NCI-H446 (cell line): ENCODE measurements around the gene CNTFR.

Source experiments
- DNase-seq, 2 experiments: peaks; one replicate each; lab custom pipeline; 2025; lab: John Stamatoyannopoulos, UW

CNTFR gene

DNA sequence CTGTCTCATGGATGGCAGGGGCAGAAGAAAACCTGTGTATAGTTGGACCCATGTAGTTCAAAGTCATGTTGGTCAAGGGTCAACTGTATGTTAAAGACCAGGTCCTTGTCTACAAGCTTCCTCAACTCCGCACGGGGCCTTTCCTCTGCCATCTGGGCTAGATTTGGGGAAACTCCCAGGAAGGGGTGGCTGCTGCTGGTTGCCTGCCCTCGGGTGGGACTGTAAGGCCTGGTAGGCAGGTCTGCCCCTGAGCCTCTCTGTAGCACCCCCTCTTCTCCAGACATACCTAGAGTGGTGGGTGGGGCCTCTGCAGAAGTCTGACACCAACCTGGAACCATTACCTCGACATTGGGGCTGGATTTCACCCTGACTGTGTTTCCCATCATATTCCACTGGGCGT is 82.0 kb downstream of the CNTFR start:
- no peak for DNase-seq

DNA sequence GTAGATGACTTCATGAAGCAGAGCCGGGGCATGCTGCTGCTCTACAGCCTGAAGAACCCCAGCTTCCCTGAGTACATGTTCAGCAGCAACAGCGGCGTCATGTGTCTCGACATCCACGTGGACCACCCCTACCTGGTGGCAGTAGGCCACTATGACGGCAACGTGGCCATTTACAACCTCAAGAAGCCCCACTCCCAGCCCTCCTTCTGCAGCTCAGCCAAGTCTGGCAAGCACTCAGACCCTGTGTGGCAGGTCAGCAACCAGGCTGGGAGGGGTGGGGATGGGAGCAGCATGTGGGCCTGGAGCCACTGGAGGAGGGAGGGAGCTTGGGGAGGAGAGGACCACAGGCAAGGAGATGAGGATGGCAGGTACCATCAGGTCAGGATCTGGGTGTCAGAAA is 82.9 kb downstream of the CNTFR start:
- no peak for DNase-seq

DNA sequence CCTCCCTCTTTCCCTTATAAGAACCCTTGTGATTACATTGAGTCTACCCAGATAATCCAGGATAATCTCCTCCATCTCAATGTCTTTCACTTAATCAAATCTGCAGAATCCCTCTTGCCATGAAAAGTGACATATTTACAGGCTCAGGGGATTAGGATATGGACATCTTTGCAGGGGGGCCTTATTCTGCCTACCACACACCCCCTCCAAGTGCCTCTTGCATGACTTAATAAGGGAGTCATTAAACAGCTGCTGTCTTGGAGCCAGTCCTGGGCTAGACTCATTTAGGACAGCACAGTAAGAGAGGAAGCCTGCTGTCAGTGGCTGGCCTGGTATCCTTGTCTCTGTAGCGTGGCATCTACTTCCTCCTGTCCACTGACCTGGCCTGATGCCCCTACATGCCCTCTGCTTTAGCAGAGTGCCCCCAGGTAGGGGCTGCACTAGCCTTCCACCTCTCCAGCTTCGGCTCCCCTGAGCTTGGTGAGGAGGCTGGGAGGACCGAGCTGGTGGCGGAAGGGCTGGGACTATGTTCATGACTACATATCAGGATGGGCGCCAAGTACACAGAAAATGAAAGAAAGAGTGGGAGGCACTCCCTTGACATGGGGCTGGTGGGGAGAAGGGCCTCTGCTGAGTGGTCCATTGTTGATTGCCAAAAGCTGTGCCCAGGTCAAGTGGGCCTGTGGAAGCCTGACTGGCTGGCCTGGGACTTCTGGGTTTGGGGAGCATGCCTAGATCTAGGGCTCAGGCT is 84.0 kb downstream of the CNTFR start:
- peak; percentile 15 to 68 for DNase-seq

DNA sequence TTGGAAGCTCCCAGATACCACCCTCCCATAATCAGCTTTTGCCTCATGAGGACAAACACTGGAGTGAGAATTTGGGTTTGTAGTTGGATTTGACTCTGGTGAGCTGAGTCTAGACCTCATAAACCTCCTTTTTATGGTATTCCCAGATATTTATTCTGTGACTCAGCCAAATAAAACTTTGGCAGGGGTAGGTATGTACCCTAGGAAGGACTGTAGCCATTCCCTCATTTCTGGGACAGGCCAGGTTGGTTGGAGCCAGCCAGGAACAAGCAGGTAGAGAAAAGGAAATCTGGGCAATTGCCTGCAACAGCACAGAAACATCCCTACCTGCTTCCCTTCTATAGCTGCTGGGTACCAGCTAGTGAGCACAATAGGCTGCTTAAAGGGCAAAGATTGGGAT is 86.1 kb downstream of the CNTFR start:
- no peak for DNase-seq

DNA sequence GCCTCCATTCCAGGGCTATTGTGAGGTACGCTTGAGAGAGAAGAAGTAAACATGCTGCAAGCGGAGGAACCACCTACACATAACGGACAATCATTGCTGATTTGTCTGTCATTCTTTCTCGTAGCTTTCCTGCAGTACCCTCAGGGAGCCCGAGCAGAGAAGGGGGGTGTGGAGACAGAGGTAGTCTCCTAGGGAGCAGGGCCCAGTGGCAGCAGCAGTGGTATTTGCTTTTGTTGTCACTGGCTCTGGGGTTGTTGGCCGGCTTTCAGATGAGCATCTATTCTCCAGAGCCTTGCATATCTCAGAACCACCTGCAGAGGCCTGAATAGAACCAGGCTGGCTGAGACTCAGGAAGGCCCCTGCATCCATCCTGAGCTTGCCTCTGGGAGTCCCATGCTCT is 86.6 kb downstream of the CNTFR start:
- DNase-seq = peak in 1 of 2 experiments; percentile 12

DNA sequence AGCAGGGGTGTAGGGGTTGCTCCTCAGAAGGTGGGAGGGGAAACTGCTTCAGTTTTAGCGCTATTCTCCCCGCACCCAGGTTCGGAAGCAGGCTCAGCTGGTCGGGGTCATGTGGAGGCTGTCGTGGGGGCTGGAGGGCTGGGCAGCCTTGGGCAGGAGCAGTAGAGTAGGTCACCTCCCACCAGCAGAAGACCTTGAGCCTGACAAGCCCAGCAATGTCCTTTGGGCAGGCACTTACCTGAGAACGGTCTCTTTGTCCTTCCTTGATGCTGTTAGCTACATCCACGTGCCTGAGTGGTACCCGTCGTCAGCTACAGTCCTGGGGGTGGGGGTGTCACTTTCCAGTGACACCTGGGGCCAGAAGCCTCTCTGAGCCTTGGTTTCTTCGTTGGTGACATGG is 87.1 kb downstream of the CNTFR start:
- no peak for DNase-seq

DNA sequence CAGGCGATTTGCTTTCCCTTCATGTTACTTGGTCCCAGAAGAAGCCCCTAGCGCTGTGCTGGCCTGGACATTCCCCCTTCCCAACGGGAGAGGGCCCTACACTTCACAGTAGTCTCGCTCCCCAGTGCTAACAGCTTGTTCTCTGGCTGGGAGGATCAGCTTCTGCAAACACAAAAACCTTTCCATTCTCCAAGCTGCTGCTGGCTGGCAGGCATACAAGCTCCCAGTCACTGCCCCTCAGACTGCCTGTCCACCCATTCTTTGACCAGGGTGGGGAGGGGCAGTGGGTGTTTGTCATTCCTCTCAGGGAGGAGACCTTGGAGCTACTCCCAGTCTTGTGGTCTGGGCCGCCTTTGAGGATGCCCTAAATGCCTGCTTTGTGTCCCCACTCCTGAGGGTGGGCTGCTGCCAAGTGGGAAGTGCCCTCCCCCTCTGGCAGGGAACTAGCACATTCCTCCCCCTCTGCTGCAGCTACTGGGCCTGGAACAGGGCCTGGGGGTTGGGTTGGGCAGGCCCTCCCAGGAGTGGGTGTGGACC is 87.6 kb downstream of the CNTFR start:
- peak; percentile 57 to 83 for DNase-seq
